ENCODE measurements around the gene STK26.

DNA sequence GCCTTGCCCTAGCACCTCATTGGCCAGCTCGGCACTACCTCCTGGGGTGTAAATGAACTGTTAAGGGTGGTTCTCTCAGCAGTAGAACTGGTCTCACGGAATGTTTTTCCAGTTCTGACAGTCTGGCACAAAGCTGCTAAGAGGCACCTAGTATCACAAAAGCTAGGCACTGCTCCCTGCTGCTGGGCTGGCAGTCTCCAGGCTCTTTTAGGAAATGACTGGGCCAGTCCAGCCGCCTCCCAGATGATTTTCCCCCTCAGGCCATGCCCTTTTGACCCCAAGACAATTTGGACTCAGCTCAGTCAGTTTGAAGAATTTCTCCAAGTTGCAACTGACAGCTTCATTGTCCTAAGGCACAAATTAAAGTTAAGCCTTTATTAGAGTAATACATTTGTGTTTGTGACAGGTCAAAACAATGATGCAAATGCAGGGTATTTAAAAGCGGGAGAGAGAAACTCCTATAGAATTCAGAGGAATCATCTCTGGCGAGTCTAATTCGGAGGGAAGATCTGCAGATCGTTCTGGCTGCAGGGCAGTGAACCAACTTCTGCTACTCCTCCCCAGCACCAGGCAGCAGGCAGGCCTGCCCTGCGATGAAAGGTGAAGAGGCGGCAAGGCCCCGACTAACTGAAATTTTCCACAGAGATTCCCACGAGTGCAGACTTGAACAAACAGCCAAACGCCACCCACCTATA lies 96.9 kb downstream of the STK26 start:
- TF ChIP-seq POLR2AphosphoS5 (IDR thresholded peaks at IDR 0.05; ENCODE audit: insufficient read depth, low read depth, low read length) (no peak), CTCF (IDR thresholded peaks at IDR 0.05; ENCODE audit: extremely low read depth in 1 of 2, insufficient read depth in 1 of 2, low read depth in 1 of 2, low read length in 2 of 2) (no peak)

All from endothelial cell of umbilical vein (primary cell).